Caco-2 (cell line): ENCODE data around the gene SEBOX. TPM values are rescaled to one million over a fixed set of nuclear protein-coding genes. Genes with fewer than 3 reads are reported as not detected.

Experiments used
- BruUV-seq: library from RNA; stranded (reverse); fragments of 400-500 nt; replicated peaks from 2 replicates; lab custom pipeline; 2021; lab: Mats Ljungman, UMichigan
- CTCF ChIA-PET: fragments of 300-600 bp; sonication (Branson Sonifier 250); formaldehyde crosslinking; loops from one replicate; lab custom pipeline; 2022; ENCODE audit warnings: antibody characterized with exemption; lab: Charles Lee
- POLR2A ChIA-PET: fragments of 300-600 bp; sonication (Branson Sonifier 250); formaldehyde crosslinking; loops from one replicate; lab custom pipeline; 2022; ENCODE audit warnings: antibody characterized with exemption; lab: Charles Lee
- DNase-seq, 2 experiments: peaks; one replicate each; pipeline versions ENCODE4 v3.0.0 to v3.0.0-alpha.2; 2020 to 2022
- H3K27me3 ChIP-seq: replicated peaks from 2 replicates; pipeline ENCODE4 v1.6.0; 2011; ENCODE audit warnings: low read length; ENCODE audit not compliant: control insufficient read depth, insufficient read depth
- H3K36me3 ChIP-seq: 2 replicates; pipeline ENCODE4 v1.5.1; 2011; ENCODE audit warnings: low read length; ENCODE audit not compliant: control insufficient read depth, insufficient read depth
- H3K4me1 ChIP-seq: fragments of 250-450 bp; sonication (Bioruptor Pico); 2 replicates; pipeline ENCODE4 v1.5.1; 2020; ENCODE audit warnings: mild to moderate bottlenecking
- H3K4me3 ChIP-seq: 2 replicates; pipeline ENCODE4 v1.5.1; 2011; ENCODE audit warnings: low read depth, mild to moderate bottlenecking, control low read depth, low read length
- H3K9me3 ChIP-seq: fragments of 250-450 bp; sonication (Bioruptor Pico); 2 replicates; pipeline ENCODE4 v1.5.1; 2020; ENCODE audit warnings: mild to moderate bottlenecking, moderate library complexity
- H3K27ac Mint-ChIP-seq: one replicate; pipeline ENCODE4 v1.8.0; 2022; ENCODE audit warnings: mixed read lengths; ENCODE audit not compliant: unreplicated experiment
- H3K27me3 Mint-ChIP-seq: one replicate; pipeline ENCODE4 v1.8.0; 2022; ENCODE audit warnings: mixed read lengths; ENCODE audit not compliant: insufficient read depth, unreplicated experiment
- H3K36me3 Mint-ChIP-seq: one replicate; pipeline ENCODE4 v1.8.0; 2022; ENCODE audit warnings: mild to moderate bottlenecking, mixed read lengths; ENCODE audit not compliant: insufficient read depth, unreplicated experiment
- H3K4me1 Mint-ChIP-seq: one replicate; pipeline ENCODE4 v1.8.0; 2022; ENCODE audit warnings: low read depth, mixed read lengths; ENCODE audit not compliant: unreplicated experiment
- H3K4me3 Mint-ChIP-seq: one replicate; pipeline ENCODE4 v1.8.0; 2022; ENCODE audit warnings: mild to moderate bottlenecking, moderate library complexity, mixed read lengths; ENCODE audit not compliant: unreplicated experiment
- H3K9me3 Mint-ChIP-seq: one replicate; pipeline ENCODE4 v1.8.0; 2022; ENCODE audit warnings: mixed read lengths; ENCODE audit not compliant: unreplicated experiment
- intact Hi-C: fragments of 100-400 bp; cut with micrococcal nuclease; formaldehyde crosslinking; loops from one replicate; pipeline ENCODE4 v1.10.0; 2022; ENCODE audit not compliant: unreplicated experiment
- total RNA-seq: library from RNA; stranded (reverse); gene quantifications from 2 replicates; pipeline ENCODE4 v1.2.3, GENCODE V29; 2022
- TF ChIP-seq, protein P1 (sequence below), 2 experiments: fragments of 200-600 bp in 1 of 2; IDR thresholded peaks; 1 replicate in 1 of 2; 2 replicates in 1 of 2; pipeline versions ENCODE4 v1.5.1 to v1.8.0; 2011 to 2022; ENCODE audit warnings: antibody characterized with exemption in 1 of 2, control low read depth in 1 of 2, inconsistent platforms in 1 of 2, low read depth in 1 of 2, low read length in 1 of 2, mild to moderate bottlenecking in 1 of 2, moderate library complexity in 1 of 2; ENCODE audit not compliant: insufficient read depth in 1 of 2, severe bottlenecking in 1 of 2, unreplicated experiment in 1 of 2

Gene SEBOX
- total RNA-seq, 1 experiment from 2014 or later = not detected

DNA sequence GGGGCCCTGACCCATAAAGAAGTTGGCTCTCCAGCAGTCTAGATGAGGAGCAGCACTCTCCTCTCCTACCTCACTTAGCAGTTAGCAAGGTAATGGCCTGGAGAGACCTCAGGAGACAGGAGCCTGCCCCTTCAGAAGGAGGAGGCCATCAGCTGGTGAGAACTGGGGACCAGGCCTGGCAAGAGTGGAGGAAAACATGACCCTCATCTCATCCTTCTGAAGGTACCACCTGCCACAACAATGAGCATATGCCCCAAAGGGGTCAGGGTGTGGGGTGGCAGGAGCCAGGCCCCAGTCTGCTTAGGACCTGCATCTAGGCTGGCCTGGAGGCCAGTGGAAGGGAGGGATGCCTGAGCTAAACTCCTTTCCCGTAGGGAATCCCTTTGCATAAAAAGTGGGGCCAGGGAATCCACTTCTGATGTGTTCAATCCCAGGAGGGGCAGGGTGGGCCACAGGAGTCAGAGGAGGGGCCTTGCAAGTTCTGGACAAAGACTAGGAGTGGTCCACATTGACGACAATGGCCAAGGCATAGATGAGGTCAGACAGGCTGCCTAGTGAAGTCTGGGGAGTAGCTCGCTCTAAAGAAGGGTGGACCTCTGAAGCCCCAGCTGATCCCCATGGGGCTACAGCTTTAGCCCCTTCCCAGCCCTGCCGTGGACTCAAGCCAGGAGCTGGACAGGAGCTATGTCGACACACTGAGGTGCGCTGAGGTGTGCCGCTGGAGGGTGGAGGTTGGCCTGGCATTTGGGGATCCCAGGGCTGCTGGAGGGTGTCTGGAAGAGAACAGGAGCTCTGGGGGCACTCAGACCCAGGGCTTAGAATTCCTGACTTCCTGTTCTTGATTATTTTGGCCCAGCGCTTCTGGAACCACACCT lies 986 bp downstream of the SEBOX start:
- BruUV-seq = no TSS peak
- TF ChIP-seq, protein P1, sequence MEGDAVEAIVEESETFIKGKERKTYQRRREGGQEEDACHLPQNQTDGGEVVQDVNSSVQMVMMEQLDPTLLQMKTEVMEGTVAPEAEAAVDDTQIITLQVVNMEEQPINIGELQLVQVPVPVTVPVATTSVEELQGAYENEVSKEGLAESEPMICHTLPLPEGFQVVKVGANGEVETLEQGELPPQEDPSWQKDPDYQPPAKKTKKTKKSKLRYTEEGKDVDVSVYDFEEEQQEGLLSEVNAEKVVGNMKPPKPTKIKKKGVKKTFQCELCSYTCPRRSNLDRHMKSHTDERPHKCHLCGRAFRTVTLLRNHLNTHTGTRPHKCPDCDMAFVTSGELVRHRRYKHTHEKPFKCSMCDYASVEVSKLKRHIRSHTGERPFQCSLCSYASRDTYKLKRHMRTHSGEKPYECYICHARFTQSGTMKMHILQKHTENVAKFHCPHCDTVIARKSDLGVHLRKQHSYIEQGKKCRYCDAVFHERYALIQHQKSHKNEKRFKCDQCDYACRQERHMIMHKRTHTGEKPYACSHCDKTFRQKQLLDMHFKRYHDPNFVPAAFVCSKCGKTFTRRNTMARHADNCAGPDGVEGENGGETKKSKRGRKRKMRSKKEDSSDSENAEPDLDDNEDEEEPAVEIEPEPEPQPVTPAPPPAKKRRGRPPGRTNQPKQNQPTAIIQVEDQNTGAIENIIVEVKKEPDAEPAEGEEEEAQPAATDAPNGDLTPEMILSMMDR (IDR thresholded peaks at IDR 0.05; ENCODE audit: insufficient read depth in 1 of 2, low read depth in 1 of 2, low read length in 1 of 2, severe bottlenecking in 1 of 2, unreplicated experiment in 1 of 2) = no peak
- Histone ChIP-seq H3K36me3 (peaks cover 29% of the 10 kb centered on the region), H3K4me3 (no peak overlapping the region), H3K9me3 (no peaks in the 10 kb centered on the region), H3K4me1 (peaks cover 23% of the 10 kb centered on the region), H3K27me3 (no peaks in the 10 kb centered on the region)
- H3K4me3 Mint-ChIP-seq = no peak overlapping the region
- no peak for DNase-seq
- CTCF ChIA-PET = interaction anchor here (1.2 kb wide), 1 partner anchor 28 kb away, joined by 3 read pairs; the partner anchor contains the start of gene TNFAIP1
- H3K27ac Mint-ChIP-seq = no peak overlapping the region
- H3K9me3 Mint-ChIP-seq = no peaks in the 10 kb centered on the region
- intact Hi-C loops = loop anchor here (10.0 kb wide), 1 partner anchor 181 kb away; no protein-coding TSS in a partner anchor
- POLR2A ChIA-PET = interaction anchor here (0.7 to 2.9 kb wide), 2 partner anchors 17 to 28 kb away, joined by 3 to 10 read pairs; partner anchors contain the start of genes IFT20 and TNFAIP1
- peaks cover 19% of the 10 kb centered on the region for H3K4me1 Mint-ChIP-seq
- peaks cover 69% of the 10 kb centered on the region for H3K36me3 Mint-ChIP-seq
- no peaks in the 10 kb centered on the region for H3K27me3 Mint-ChIP-seq

DNA sequence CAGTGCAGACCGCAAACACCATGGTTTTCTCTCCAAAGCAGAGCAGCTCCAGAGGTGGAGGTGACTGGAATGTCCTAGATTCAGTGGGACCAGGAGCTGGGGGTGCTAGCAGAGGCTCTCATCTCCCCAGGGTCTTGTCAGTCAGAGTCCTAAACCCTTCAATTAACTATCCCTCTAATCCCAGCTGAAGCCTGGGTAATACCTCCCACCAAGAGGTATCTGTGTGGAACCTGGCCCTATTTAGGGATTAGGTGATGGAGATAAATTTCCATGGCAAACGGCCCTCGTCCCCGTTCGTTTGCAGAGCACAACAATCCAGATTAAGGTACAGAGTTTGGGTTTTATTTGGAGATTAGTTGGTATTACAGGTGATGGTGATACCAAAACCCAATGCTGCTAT lies 1.8 kb downstream of the SEBOX start:
- Histone ChIP-seq H3K27me3 (no peaks in the 10 kb centered on the region), H3K9me3 (no peaks in the 10 kb centered on the region), H3K4me3 (no peak overlapping the region), H3K36me3 (peaks cover 26% of the 10 kb centered on the region), H3K4me1 (peaks cover 19% of the 10 kb centered on the region)
- POLR2A ChIA-PET = interaction anchor here (2.9 kb wide), 1 partner anchor 27 kb away, joined by 10 read pairs; the partner anchor contains the start of genes IFT20 and TNFAIP1
- CTCF ChIA-PET = interaction anchor here (1.2 kb wide), 1 partner anchor 27 kb away, joined by 3 read pairs; the partner anchor contains the start of gene TNFAIP1
- Mint-ChIP-seq H3K27ac (no peak overlapping the region), H3K36me3 (peaks cover 72% of the 10 kb centered on the region), H3K9me3 (no peaks in the 10 kb centered on the region), H3K27me3 (no peaks in the 10 kb centered on the region), H3K4me1 (peaks cover 17% of the 10 kb centered on the region), H3K4me3 (no peak overlapping the region)
- no peak for DNase-seq
- BruUV-seq = no TSS peak
- intact Hi-C loops = loop anchor here (10.0 kb wide), 1 partner anchor 182 kb away; no protein-coding TSS in a partner anchor
- TF ChIP-seq, protein P1 (IDR thresholded peaks at IDR 0.05; ENCODE audit: insufficient read depth in 1 of 2, low read depth in 1 of 2, low read length in 1 of 2, severe bottlenecking in 1 of 2, unreplicated experiment in 1 of 2) = no peak

DNA sequence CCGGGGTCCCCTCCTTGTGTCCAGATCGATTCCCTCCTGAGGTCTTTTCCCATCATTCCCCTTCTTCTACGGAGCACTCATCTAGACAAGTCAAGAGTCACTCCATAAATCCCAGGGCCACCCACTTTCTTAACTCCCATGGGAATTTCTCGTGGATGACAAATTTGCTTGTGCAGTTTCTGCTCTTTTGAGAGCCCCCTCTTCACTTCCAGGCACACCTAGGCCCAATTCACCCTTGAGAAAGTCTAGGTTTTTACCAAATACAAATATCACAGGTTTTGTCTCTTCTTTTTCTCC lies 7.2 kb downstream of the SEBOX start:
- intact Hi-C loops = loop anchor here (1.0 to 2.0 kb wide), 4 partner anchors 10 to 48 kb away; partner anchors contain the start of genes IFT20, SLC46A1 and TNFAIP1
- Mint-ChIP-seq H3K36me3 (peaks cover 81% of the 10 kb centered on the region), H3K4me3 (peak overlapping the region; percentile 90), H3K27ac (peak overlapping the region; percentile 96), H3K27me3 (no peaks in the 10 kb centered on the region), H3K9me3 (no peaks in the 10 kb centered on the region), H3K4me1 (peaks cover 22% of the 10 kb centered on the region)
- CTCF ChIA-PET = interaction anchor here (0.6 to 3.2 kb wide), 14 partner anchors 10 to 129 kb away, joined by 3 to 45 read pairs (median 4); partner anchors contain the start of genes IFT20, SARM1, TNFAIP1 and VTN
- H3K4me1 ChIP-seq = peaks cover 15% of the 10 kb centered on the region
- BruUV-seq = TSS peak; percentile 69
- H3K9me3 ChIP-seq = no peaks in the 10 kb centered on the region
- no peaks in the 10 kb centered on the region for H3K27me3 ChIP-seq
- peaks cover 22% of the 10 kb centered on the region; the same call in 1 of the 2 replicates for H3K36me3 ChIP-seq
- peak overlapping the region; percentile 78 for H3K4me3 ChIP-seq
- POLR2A ChIA-PET = interaction anchor here (0.6 to 3.5 kb wide), 24 partner anchors 9 to 317 kb away, joined by 3 to 139 read pairs (median 6); partner anchors contain the start of genes IFT20, SARM1, SLC46A1 and TNFAIP1
- TF ChIP-seq, protein P1 (IDR thresholded peaks at IDR 0.05; ENCODE audit: insufficient read depth in 1 of 2, low read depth in 1 of 2, low read length in 1 of 2, severe bottlenecking in 1 of 2, unreplicated experiment in 1 of 2) = no peak
- no peak for DNase-seq
